ENCODE measurements around the gene CCNJL.
"Not testable (repeated sequence)": the region's sequence is repeated elsewhere in the genome, so short reads cannot be mapped to it uniquely, and the experiment has no call there.

Gene CCNJL

DNA sequence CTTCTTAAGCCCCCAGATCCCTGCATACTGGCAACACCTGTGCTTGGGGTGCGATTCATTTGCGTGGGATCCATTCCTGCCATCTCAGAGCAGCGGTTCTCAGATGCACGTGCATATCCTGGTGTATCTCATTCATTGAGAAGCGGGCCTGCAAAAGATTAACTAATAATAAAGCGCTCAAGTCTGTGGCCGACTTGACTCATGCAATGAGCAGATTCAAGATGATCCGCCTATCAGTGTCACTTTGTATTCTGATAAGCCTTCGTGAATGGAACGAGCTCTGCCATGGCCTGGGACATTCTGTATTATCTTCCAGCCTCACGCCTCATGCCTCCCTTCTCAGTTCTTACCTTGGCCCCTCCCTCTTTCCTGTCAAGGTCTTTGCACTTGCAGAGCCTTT, 35.7 kb upstream of the CCNJL start:
- Mint-ChIP-seq H3K27me3 (ENCODE audit: low read depth) (no peaks in the 10 kb centered on the region), H3K4me1 (ENCODE audit: low read depth) (peaks cover 4% of the 10 kb centered on the region), H3K9me3 (no peaks in the 10 kb centered on the region), H3K4me3 (no peak overlapping the region), H3K36me3 (ENCODE audit: low read depth) (no peaks in the 10 kb centered on the region), H3K27ac (no peak overlapping the region)
- DNase-seq (ENCODE audit: low spot score) = no peak

- peaks cover 4% of the 10 kb centered on the region for H3K4me1 Mint-ChIP-seq (ENCODE audit: low read depth)
- H3K27ac Mint-ChIP-seq = no peak overlapping the region
- H3K9me3 Mint-ChIP-seq = no peaks in the 10 kb centered on the region
- no peaks in the 10 kb centered on the region for H3K36me3 Mint-ChIP-seq (ENCODE audit: low read depth)
- no peaks in the 10 kb centered on the region for H3K27me3 Mint-ChIP-seq (ENCODE audit: low read depth)
- H3K4me3 Mint-ChIP-seq = no peak overlapping the region
- DNase-seq (ENCODE audit: low spot score) = no peak
Observed at GRCh38 chr5:160347448-160347847, 35.1 kb upstream of the CCNJL start.

DNA sequence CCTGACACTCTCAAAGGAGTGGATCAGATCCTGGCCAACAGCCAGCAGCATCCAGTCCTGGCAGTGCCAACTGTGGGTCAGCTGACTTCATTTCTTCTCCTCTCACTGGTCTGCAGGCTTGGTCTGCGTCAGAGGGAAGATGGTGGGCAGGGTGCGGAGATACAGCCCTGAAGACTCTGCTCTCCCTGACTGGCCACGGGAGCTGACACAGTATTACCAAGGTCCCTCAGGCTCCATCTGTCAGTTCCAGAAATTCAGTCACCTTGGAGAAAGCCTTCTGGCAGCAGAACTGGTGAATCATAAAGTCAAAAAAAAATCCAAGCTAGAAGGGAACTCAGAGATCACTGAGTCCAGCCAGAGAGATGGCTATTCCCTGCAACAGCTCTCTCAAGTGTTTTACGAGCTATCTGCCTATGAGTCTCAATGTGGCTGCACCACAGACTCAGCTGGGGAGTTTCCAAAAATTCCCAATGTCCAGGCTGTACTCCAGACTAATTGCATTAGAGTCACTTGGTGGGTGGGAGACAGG, 30.1 kb upstream of the CCNJL start:
- Mint-ChIP-seq H3K9me3 (no peaks in the 10 kb centered on the region), H3K27ac (no peak overlapping the region), H3K36me3 (ENCODE audit: low read depth) (no peaks in the 10 kb centered on the region), H3K4me3 (no peak overlapping the region), H3K4me1 (ENCODE audit: low read depth) (peaks cover 4% of the 10 kb centered on the region), H3K27me3 (ENCODE audit: low read depth) (no peaks in the 10 kb centered on the region)
- no peak for DNase-seq (ENCODE audit: low spot score)

DNA sequence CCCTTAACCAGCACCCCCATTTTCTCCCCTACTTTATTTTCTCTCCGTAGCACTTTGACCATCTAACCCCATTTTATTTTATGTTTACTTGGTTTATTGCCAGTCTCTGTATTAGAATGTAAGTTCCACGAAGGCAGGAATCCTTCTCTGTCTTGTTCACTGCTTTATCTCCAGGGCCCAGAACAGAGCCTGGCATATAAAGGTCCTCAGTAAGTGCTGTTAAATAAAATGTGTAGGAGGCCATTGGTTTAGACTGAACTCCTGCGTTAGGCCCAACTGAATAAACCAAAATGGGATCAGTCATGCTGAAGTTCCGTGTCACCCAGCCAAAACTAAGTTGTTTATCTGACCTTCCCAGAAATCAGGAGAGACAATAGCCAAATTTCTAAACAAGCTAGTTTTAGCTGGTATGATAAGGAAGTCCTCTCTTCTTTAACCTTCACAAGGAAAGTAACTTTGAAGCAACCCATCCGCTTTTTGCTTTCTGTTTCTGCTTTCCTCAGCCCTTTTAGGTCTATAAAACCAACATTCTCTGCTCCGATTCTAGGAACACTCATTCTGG, 29.0 kb upstream of the CCNJL start:
- DNase-seq (ENCODE audit: low spot score) = no peak
- no peaks in the 10 kb centered on the region for H3K27me3 Mint-ChIP-seq (ENCODE audit: low read depth)
- no peaks in the 10 kb centered on the region for H3K9me3 Mint-ChIP-seq
- peaks cover 4% of the 10 kb centered on the region for H3K4me1 Mint-ChIP-seq (ENCODE audit: low read depth)
- H3K27ac Mint-ChIP-seq = no peak overlapping the region
- H3K36me3 Mint-ChIP-seq (ENCODE audit: low read depth) = no peaks in the 10 kb centered on the region
- no peak overlapping the region for H3K4me3 Mint-ChIP-seq

DNA sequence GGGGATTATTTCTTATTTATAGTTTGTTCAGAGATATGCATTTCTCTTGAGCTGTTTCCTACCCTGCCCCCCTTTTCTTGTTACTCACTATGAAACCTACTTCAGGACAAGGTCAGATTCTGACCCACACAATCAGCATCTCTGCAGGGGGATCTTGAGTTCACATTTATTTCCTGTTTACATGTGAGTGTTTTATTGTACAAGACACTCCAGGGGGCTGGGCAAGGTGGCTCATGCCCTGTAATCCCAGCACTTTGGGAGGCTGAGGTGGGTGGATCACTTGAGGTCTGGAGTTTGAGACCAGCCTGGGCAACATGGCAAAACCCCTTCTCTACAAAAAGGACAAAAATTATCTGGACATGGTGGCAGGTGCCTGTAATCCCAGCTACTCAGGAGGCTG, 28.1 kb upstream of the CCNJL start:
- not testable (repeated sequence) for H3K9me3 Mint-ChIP-seq; H3K27me3 Mint-ChIP-seq (ENCODE audit: low read depth); DNase-seq (ENCODE audit: low spot score); H3K4me3 Mint-ChIP-seq; H3K4me1 Mint-ChIP-seq (ENCODE audit: low read depth); H3K36me3 Mint-ChIP-seq (ENCODE audit: low read depth); H3K27ac Mint-ChIP-seq

DNA sequence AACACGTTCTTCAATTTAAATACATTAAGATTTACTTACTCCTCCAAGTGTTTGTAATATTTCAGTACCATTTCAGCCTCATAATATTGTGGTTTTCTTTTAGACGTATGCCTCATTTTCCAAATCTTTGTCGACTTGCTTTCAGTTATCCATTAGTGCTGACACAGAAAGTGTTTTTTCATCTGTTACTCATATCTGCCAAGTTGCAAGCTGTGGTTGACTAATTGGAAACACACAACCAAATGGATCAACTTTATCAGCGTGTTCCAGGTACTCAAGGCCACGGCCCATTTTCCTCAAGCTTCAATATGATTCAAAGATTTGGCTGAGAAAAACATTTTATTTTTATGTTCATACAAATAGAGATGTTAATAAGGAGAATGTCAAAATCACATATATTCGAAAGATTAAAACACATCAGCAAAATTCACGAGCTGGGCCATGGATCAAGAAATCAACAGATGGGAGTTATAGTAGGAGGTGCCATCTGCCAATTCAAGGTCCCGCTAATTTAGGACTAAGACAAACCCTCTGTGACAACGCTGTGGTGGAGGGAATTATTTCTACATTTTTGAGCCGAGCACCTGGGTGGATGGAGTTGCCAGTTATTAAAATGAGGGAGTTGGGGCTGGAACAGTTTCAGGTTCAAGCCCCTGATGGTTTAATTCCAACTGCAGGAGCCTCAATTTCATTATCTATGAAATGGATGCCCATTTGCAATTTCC, 27.2 kb upstream of the CCNJL start:
- H3K4me1 Mint-ChIP-seq (ENCODE audit: low read depth) = peaks cover 4% of the 10 kb centered on the region
- no peak overlapping the region for H3K4me3 Mint-ChIP-seq
- H3K27me3 Mint-ChIP-seq (ENCODE audit: low read depth) = peaks cover 3% of the 10 kb centered on the region
- DNase-seq (ENCODE audit: low spot score) = no peak
- no peaks in the 10 kb centered on the region for H3K9me3 Mint-ChIP-seq
- H3K36me3 Mint-ChIP-seq (ENCODE audit: low read depth) = no peaks in the 10 kb centered on the region
- no peak overlapping the region for H3K27ac Mint-ChIP-seq

DNA sequence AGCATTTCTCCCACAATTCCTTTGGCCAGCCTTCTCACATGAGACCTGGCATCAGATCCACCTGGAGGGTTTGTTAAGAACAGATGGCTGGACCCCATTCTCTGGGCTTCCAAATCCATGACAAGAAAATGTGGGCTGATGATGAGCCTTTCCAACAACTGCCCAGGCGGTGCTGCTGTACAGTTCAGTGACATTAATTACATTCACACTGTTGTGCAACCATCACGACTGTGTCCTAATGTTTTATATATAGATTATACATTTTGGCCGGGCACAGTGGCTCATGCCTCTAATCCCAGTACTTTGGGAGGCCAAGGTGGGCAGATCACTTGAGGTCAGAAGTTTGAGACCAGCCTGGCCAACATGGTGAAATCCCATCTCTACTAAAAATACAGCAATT, 22.4 kb upstream of the CCNJL start:
- DNase-seq (ENCODE audit: low spot score); H3K4me1 Mint-ChIP-seq (ENCODE audit: low read depth); H3K9me3 Mint-ChIP-seq; H3K27ac Mint-ChIP-seq; H3K36me3 Mint-ChIP-seq (ENCODE audit: low read depth); H3K27me3 Mint-ChIP-seq (ENCODE audit: low read depth); H3K4me3 Mint-ChIP-seq: not testable (repeated sequence)

- Mint-ChIP-seq H3K4me3 (no peak overlapping the region), H3K9me3 (no peaks in the 10 kb centered on the region), H3K27ac (no peak overlapping the region), H3K4me1 (ENCODE audit: low read depth) (peaks cover 2% of the 10 kb centered on the region), H3K27me3 (ENCODE audit: low read depth) (peaks cover 3% of the 10 kb centered on the region), H3K36me3 (ENCODE audit: low read depth) (no peaks in the 10 kb centered on the region)
- no peak for DNase-seq (ENCODE audit: low spot score)
Observed at GRCh38 chr5:160333721-160334120, 21.4 kb upstream of the CCNJL start.

DNA sequence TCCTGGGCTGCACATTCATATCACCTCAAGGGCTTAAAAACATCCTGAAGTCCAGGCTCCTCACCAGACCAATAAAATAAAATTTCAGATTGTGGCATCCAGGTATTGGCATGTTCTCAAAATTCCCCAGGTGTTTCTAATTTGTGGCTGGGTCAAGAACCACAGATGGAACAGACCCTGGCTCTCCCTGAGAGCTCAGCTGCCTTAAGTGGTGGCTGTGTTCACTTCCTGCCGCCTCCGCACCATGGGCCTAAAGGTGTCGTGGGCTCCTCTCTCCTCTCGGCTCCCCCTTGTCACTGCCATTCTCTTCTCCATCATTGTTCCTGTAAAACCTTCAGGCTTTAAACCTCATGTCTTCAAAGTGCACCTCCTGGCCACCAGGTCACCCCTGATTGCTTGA, 17.8 kb upstream of the CCNJL start:
- Mint-ChIP-seq H3K9me3 (no peaks in the 10 kb centered on the region), H3K4me1 (ENCODE audit: low read depth) (peaks cover 2% of the 10 kb centered on the region), H3K27ac (no peak overlapping the region), H3K36me3 (ENCODE audit: low read depth) (no peaks in the 10 kb centered on the region), H3K27me3 (ENCODE audit: low read depth) (no peaks in the 10 kb centered on the region), H3K4me3 (no peak overlapping the region)
- no peak for DNase-seq (ENCODE audit: low spot score)

GRCh38 chr5:160327818-160328217, 15.5 kb upstream of the CCNJL start:
- Mint-ChIP-seq H3K4me3 (no peak overlapping the region), H3K27ac (no peak overlapping the region), H3K4me1 (ENCODE audit: low read depth) (peaks cover 2% of the 10 kb centered on the region), H3K27me3 (ENCODE audit: low read depth) (no peaks in the 10 kb centered on the region), H3K36me3 (ENCODE audit: low read depth) (no peaks in the 10 kb centered on the region), H3K9me3 (no peaks in the 10 kb centered on the region)
- no peak for DNase-seq (ENCODE audit: low spot score)

DNA sequence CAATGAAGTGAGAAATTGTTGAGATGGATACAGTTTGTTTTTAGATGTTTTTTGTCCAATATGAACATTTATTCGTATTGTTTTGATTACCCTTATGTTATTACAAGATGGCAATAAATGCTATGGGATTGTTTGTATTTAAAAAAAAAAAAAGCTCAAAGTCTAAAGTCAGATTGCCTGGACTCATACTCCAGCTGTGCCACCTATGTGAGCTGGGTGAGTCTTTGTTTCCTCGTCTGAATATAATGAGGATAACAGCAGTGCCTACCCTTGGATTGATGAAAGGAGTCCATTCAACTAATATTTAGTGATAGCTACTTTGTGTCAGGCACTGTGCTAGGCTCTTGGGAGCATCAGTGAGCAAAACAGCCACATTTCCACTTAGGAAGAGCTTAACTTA, 14.6 kb upstream of the CCNJL start:
- H3K4me3 Mint-ChIP-seq = no peak overlapping the region
- H3K4me1 Mint-ChIP-seq (ENCODE audit: low read depth) = peaks cover 2% of the 10 kb centered on the region
- no peaks in the 10 kb centered on the region for H3K36me3 Mint-ChIP-seq (ENCODE audit: low read depth)
- H3K27ac Mint-ChIP-seq = no peak overlapping the region
- H3K9me3 Mint-ChIP-seq = no peaks in the 10 kb centered on the region
- no peak for DNase-seq (ENCODE audit: low spot score)
- no peaks in the 10 kb centered on the region for H3K27me3 Mint-ChIP-seq (ENCODE audit: low read depth)

GRCh38 chr5:160325716-160326115, 13.4 kb upstream of the CCNJL start:
- Mint-ChIP-seq H3K4me3 (no peak overlapping the region), H3K4me1 (ENCODE audit: low read depth) (peaks cover 2% of the 10 kb centered on the region), H3K9me3 (no peaks in the 10 kb centered on the region), H3K36me3 (ENCODE audit: low read depth) (no peaks in the 10 kb centered on the region), H3K27ac (no peak overlapping the region), H3K27me3 (ENCODE audit: low read depth) (no peaks in the 10 kb centered on the region)
- no peak for DNase-seq (ENCODE audit: low spot score)

DNA sequence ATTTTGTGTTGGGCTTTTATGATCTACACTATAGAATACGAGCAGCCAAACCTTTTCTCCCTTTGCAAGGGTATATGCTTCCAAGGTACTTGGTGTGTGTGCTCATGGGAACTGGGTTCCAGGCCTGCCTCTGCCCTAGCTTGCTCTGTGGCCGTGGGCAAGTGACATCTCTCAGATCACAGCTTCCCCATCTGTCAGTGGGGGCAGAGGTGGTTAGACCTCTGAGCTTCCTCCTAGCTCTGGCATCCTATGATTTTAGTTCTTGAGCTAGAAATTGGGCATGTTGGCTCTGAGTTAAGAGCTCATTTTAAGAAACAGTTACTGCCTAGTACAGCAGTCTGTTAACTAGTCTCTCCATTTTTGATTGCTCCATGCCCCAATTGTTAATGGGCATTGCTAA, 12.5 kb upstream of the CCNJL start:
- Mint-ChIP-seq H3K4me3 (no peak overlapping the region), H3K36me3 (ENCODE audit: low read depth) (no peaks in the 10 kb centered on the region), H3K4me1 (ENCODE audit: low read depth) (no peaks in the 10 kb centered on the region), H3K9me3 (no peaks in the 10 kb centered on the region), H3K27ac (no peak overlapping the region), H3K27me3 (ENCODE audit: low read depth) (no peaks in the 10 kb centered on the region)
- DNase-seq (ENCODE audit: low spot score) = no peak

DNA sequence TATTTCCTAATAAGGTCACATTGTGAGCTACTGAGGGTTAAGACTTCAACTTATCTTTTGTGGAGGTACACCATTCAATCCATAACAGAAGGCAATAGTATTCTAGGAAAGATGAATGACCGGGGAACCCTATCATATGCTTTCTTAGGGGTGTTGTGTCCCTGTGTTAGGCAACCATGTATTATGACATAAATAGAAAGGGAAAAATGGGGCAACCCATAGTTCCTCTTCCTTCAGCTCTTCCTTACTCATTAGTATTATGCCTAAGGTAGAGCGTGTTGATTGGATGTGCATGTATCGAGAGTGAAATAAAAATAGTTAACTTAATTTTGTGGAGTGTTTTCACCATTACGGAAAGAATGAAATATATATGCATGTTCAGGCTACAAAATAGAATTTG, 6.0 kb upstream of the CCNJL start:
- no peak for DNase-seq (ENCODE audit: low spot score)
- Mint-ChIP-seq H3K9me3 (no peaks in the 10 kb centered on the region), H3K27me3 (ENCODE audit: low read depth) (peaks cover 30% of the 10 kb centered on the region), H3K4me1 (ENCODE audit: low read depth) (no peaks in the 10 kb centered on the region), H3K36me3 (ENCODE audit: low read depth) (no peaks in the 10 kb centered on the region), H3K4me3 (no peak overlapping the region), H3K27ac (no peak overlapping the region)

DNA sequence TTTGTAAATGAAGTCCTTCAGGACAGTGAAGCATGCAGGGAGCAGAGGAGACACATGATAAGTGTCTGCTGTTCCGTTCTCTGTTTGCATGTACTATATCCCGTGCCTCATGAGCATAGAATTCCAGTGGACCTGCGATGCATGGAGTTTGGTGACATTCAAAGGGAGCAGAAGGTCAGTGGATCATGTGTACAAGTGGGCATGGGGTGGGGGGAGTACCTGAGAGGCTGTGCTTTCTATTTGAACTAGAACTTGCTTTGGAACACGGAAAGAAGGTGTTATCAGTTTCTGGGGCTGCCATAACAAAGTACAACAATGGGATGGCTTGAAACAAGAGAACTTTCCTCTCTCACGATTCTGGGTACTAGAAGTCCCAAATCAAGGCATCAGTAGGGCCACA, 5.1 kb upstream of the CCNJL start:
- Mint-ChIP-seq H3K4me1 (ENCODE audit: low read depth) (peaks cover 3% of the 10 kb centered on the region), H3K9me3 (no peaks in the 10 kb centered on the region), H3K36me3 (ENCODE audit: low read depth) (no peaks in the 10 kb centered on the region), H3K4me3 (no peak overlapping the region), H3K27me3 (ENCODE audit: low read depth) (peaks cover 39% of the 10 kb centered on the region), H3K27ac (no peak overlapping the region)
- DNase-seq (ENCODE audit: low spot score) = no peak
